Measurements from ENCODE around the gene IFNL2. TPM values are rescaled to one million over a fixed set of nuclear protein-coding genes. Genes with fewer than 3 reads are reported as not detected.

The IFNL2 gene
- total RNA-seq, 4 donors from 2014 or later, result not detected

DNA sequence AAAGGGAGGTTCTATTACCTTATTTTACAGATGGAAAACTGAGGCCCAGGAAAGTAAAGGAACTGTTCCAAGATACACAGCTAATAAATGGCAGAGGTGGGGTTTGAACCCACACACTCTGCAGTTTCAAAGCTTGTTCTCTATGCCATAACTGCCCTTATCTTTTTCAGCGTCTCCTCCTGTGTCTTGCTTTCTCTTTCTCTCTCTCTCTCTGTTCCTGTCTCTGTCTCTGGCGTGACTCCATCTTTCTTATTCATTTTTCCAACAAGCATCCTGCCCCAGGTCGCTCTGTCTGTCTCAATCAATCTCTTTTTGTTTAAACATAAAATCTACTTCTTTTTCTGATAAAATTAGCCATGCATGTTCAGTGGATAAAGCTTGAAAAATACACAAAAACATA is 16.4 kb upstream of the IFNL2 start:
- peaks cover 0 to 39% of the 10 kb centered on the region in 2 donors for H3K27me3 ChIP-seq
- peaks cover 0 to 7% (median 0%) of the 10 kb centered on the region in 4 donors for H3K9me3 ChIP-seq

DNA sequence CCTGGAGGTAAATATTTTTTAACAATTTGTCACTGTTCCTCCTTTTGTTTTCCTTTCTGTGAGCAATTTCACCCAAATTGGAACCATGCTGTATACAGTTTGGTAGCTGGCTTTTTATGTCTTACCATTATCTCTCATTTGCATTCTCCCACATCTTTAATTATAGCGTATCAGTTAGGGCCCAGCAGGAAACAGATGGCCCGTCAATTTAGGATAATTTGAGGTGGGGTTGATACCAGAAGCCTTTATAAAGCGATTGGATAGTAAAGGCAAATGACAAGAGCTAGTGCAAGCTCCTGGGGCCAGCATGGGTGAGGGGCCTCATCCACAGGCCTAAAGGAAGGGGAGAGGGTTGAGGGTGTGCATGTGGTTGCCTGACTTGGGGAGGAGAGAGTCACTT is 15.7 kb upstream of the IFNL2 start:
- peaks cover 0 to 11% (median 0%) of the 10 kb centered on the region in 4 donors for H3K9me3 ChIP-seq
- 51 to 60% methylated on average over 3 of the region's 3 CpGs for WGBS, 2 donors
- H3K27me3 ChIP-seq, result peaks cover 0 to 32% of the 10 kb centered on the region in 2 donors
- H3K4me1 ChIP-seq, result peaks cover 0 to 8% (median 2%) of the 10 kb centered on the region in 4 donors
- no peak for TF ChIP-seq EP300 (IDR thresholded peaks at IDR 0.05)
- TF ChIP-seq, protein P1, sequence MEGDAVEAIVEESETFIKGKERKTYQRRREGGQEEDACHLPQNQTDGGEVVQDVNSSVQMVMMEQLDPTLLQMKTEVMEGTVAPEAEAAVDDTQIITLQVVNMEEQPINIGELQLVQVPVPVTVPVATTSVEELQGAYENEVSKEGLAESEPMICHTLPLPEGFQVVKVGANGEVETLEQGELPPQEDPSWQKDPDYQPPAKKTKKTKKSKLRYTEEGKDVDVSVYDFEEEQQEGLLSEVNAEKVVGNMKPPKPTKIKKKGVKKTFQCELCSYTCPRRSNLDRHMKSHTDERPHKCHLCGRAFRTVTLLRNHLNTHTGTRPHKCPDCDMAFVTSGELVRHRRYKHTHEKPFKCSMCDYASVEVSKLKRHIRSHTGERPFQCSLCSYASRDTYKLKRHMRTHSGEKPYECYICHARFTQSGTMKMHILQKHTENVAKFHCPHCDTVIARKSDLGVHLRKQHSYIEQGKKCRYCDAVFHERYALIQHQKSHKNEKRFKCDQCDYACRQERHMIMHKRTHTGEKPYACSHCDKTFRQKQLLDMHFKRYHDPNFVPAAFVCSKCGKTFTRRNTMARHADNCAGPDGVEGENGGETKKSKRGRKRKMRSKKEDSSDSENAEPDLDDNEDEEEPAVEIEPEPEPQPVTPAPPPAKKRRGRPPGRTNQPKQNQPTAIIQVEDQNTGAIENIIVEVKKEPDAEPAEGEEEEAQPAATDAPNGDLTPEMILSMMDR (IDR thresholded peaks at IDR 0.05), result no peak
- no peak for TF ChIP-seq POLR2A (IDR thresholded peaks at IDR 0.05)
- no peaks in the 10 kb centered on the region for H3K36me3 ChIP-seq
- DNase-seq (ENCODE audit: low spot score in 2 of 2), result no peak
- no peak overlapping the region for H3K27ac ChIP-seq
- H3K4me3 ChIP-seq, result no peak overlapping the region

More for the DNA sequence above, 16.4 kb upstream of the IFNL2 start:
- TF ChIP-seq, protein P1 (IDR thresholded peaks at IDR 0.05), result no peak
- TF ChIP-seq POLR2A (IDR thresholded peaks at IDR 0.05), result no peak
- TF ChIP-seq EP300 (IDR thresholded peaks at IDR 0.05), result no peak
- Histone ChIP-seq H3K4me1 (peaks cover 0 to 14% (median 4%) of the 10 kb centered on the region in 4 donors), H3K4me3 (no peak overlapping the region), H3K36me3 (no peaks in the 10 kb centered on the region), H3K27ac (no peak overlapping the region)
- 55 to 61% methylated on average over 3 of the region's 3 CpGs for WGBS, 2 donors
- DNase-seq (ENCODE audit: low spot score in 2 of 2), result no peak

DNA sequence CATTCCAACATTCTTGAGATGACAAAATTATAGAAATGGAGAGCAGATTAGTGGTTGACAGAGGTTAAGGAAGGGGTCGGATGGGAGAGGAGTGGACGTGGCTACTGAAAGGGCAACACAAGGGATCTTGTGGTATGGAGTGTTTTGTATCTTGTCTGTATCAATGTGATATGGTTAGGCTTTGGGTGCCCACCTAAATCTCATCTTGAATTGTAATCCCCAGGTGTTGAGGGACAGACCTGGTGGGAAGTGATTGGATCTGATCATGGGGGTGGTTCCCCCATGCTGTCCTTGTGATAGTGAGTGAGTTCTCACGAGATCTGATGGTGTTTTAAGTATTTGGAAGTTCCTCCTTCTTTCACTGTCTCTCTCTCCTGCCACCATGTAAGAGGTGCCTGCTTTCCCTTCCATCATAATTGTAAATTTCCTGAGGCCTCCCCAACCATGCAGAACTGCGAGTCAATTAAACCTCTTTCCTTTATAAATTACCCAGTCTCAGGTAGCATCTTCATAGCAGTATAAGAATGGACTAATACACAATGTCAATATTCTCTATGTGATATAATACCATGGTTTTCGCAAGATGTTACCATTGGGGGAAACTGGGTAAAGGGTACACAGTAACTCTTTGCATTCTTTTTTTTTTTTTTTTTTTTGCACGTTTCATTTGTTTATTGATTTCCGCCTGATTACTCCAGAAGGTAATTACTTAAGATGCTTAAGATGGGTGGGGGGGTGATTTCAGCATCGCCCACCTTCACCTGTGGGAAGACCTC is 14.6 kb upstream of the IFNL2 start:
- TF ChIP-seq, protein P1 (IDR thresholded peaks at IDR 0.05), result no peak
- TF ChIP-seq EP300 (IDR thresholded peaks at IDR 0.05) (no peak), POLR2A (IDR thresholded peaks at IDR 0.05) (no peak)
- H3K4me3 ChIP-seq, result no peak overlapping the region
- DNase-seq (ENCODE audit: low spot score in 2 of 2), result no peak
- H3K36me3 ChIP-seq, result no peaks in the 10 kb centered on the region
- no peak overlapping the region for H3K27ac ChIP-seq
- peaks cover 0 to 21% of the 10 kb centered on the region in 2 donors for H3K27me3 ChIP-seq
- H3K4me1 ChIP-seq, result no peaks in the 10 kb centered on the region
- WGBS, 2 donors, result 69 to 76% methylated on average over 8 of the region's 8 CpGs
- peaks cover 0 to 16% (median 0%) of the 10 kb centered on the region in 4 donors for H3K9me3 ChIP-seq

DNA sequence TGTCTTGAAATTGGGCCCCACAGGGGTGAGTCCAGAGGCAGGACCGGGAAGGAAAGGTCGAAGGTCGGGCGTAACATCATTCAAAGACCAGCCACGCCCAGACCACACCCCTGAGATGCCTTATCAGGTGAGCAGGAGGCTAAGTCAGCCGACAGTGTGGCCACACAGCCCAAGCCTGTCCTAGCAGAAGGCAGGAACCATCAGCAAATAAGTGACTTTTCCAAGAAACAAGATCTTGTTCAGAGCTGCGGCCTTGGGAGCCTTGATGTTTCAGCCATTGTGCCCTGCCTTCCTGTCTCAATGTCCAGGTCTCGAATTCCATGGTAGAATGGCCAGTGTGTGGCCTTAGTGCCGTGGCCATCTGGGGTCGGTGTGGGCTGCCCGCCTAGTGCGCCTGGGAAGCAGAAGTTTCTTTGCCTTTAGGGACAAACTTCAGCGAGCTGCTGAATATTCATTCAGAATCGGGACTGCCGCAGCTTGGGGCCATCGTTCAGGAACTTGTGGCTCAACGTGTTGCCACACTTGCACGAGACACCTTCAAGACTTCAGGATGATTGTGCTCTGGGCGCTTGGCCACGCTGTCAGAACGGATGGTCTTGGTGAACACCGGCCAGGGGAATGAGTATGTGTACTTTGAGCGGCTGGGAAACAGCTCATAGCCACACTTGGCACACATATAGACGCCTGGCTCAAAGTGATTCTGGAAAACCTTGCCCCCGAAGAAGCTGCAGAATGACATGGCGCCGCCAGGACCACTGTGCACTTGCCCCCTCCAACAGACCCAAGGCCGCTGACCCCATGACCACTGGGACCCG is 13.5 kb upstream of the IFNL2 start:
- Histone ChIP-seq H3K27me3 (peaks cover 0 to 14% of the 10 kb centered on the region in 2 donors), H3K9me3 (peaks cover 0 to 17% (median 0%) of the 10 kb centered on the region in 4 donors), H3K27ac (no peak overlapping the region), H3K4me3 (no peak overlapping the region), H3K36me3 (no peaks in the 10 kb centered on the region), H3K4me1 (no peaks in the 10 kb centered on the region)
- WGBS, 2 donors, result 84 to 86% methylated on average over 26 to 29 of the region's 29 CpGs
- TF ChIP-seq, protein P1 (IDR thresholded peaks at IDR 0.05), result no peak
- TF ChIP-seq EP300 (IDR thresholded peaks at IDR 0.05) (no peak), POLR2A (IDR thresholded peaks at IDR 0.05) (no peak)
- DNase-seq (ENCODE audit: low spot score in 2 of 2), result no peak

DNA sequence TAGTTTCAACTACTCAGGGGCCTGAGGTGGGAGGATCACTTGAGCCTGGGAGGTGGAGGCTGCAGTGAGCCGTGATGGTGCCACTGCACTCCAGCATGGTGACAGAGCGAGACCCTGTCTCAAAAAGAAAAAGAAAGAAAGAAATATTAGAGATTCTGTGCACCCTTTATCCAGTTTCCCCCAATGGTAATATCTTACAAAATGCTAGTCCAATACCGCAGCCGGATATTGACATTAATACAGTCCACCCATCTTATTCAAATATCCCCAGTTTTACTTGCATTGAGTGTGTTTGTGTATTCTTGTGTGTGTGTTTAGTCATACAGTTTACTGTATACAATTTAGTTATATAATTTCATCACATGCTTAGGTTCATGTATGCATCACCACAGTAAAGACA is 11.0 kb upstream of the IFNL2 start:
- Histone ChIP-seq H3K27ac (no peak overlapping the region), H3K4me1 (no peaks in the 10 kb centered on the region), H3K36me3 (no peaks in the 10 kb centered on the region), H3K9me3 (peaks cover 0 to 17% (median 0%) of the 10 kb centered on the region in 4 donors), H3K4me3 (no peak overlapping the region), H3K27me3 (peaks cover 0 to 29% of the 10 kb centered on the region in 2 donors)
- TF ChIP-seq EP300 (IDR thresholded peaks at IDR 0.05), result no peak
- TF ChIP-seq POLR2A (IDR thresholded peaks at IDR 0.05), result no peak
- TF ChIP-seq, protein P1 (IDR thresholded peaks at IDR 0.05), result no peak
- no peak for DNase-seq (ENCODE audit: low spot score in 2 of 2)
- 96 to 97% methylated on average over 4 of the region's 4 CpGs for WGBS, 2 donors

All from tibial nerve (tissue), 4 donors.